HEK293 (cell line): Measurements from ENCODE around the gene ZBTB24.

Experiments used
- ZNF10 ChIP-seq: fragments of 450-650 bp; formaldehyde crosslinking; IDR thresholded peaks from 2 replicates; pipeline ENCODE4 v1.5.1; 2017; ENCODE audit warnings: missing biosample characterization, missing genetic modification characterization
- ZNF302 ChIP-seq: fragments of 450-650 bp; formaldehyde crosslinking; IDR thresholded peaks from 2 replicates; pipeline ENCODE4 v1.5.1; 2016; ENCODE audit warnings: missing biosample characterization, missing genetic modification characterization, low read depth
- ZNF404 ChIP-seq: fragments of 450-650 bp; formaldehyde crosslinking; IDR thresholded peaks from 2 replicates; pipeline ENCODE4 v1.5.1; 2017; ENCODE audit warnings: missing biosample characterization, missing genetic modification characterization
- TF ChIP-seq, protein P1 (sequence below): fragments of 450-650 bp; formaldehyde crosslinking; IDR thresholded peaks from 2 replicates; pipeline ENCODE4 v1.5.1; 2016; ENCODE audit warnings: missing biosample characterization, missing genetic modification characterization

- TF ChIP-seq, protein P1, sequence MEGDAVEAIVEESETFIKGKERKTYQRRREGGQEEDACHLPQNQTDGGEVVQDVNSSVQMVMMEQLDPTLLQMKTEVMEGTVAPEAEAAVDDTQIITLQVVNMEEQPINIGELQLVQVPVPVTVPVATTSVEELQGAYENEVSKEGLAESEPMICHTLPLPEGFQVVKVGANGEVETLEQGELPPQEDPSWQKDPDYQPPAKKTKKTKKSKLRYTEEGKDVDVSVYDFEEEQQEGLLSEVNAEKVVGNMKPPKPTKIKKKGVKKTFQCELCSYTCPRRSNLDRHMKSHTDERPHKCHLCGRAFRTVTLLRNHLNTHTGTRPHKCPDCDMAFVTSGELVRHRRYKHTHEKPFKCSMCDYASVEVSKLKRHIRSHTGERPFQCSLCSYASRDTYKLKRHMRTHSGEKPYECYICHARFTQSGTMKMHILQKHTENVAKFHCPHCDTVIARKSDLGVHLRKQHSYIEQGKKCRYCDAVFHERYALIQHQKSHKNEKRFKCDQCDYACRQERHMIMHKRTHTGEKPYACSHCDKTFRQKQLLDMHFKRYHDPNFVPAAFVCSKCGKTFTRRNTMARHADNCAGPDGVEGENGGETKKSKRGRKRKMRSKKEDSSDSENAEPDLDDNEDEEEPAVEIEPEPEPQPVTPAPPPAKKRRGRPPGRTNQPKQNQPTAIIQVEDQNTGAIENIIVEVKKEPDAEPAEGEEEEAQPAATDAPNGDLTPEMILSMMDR (tag by site-specific recombination): no peak
- TF ChIP-seq ZNF302 (tag by site-specific recombination) (no peak), ZNF10 (no peak), ZNF404 (tag by site-specific recombination) (no peak)
Observed at GRCh38 chr6:109490713-109491112, 7.7 kb upstream of the ZBTB24 start.
